ENCODE measurements around the gene RBM12. TPM values are rescaled to one million over a fixed set of nuclear protein-coding genes. Genes with fewer than 3 reads are reported as not detected.

The RBM12 gene
- total RNA-seq, 2 experiments from 2014 or later: 66.3 to 152 TPM

DNA sequence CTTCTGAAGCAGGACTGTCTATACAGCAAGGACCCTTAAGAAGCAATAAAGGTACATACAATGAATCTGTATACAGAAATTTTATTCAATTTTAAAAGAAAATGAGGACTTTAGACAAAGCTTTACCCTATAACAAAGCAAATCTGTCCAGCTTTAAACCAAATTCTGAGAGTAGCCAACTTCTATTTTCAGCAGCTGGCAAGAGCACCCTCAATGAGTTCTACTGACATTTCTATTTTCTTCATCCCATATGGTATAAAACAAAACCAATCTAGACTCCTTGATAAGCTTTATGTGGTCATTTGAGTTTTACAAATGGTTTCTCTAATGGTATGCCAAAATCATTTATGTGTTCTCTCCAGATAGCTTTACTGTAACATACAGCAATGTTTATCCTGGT, 12.7 kb downstream of the RBM12 start:
- CTCF ChIA-PET (ENCODE audit: unreplicated experiment): no interaction called here
- intact Hi-C loops (cut with micrococcal nuclease; ENCODE audit: unreplicated experiment): no loop called here
- TF ChIP-seq CTCF (conservative IDR thresholded peaks at IDR 0.05; ENCODE audit: low read length): no peak
- no peak for TF ChIP-seq EZH2phosphoT487 (IDR thresholded peaks at IDR 0.05; ENCODE audit: borderline replicate concordance, low read depth, low read length)

DNA sequence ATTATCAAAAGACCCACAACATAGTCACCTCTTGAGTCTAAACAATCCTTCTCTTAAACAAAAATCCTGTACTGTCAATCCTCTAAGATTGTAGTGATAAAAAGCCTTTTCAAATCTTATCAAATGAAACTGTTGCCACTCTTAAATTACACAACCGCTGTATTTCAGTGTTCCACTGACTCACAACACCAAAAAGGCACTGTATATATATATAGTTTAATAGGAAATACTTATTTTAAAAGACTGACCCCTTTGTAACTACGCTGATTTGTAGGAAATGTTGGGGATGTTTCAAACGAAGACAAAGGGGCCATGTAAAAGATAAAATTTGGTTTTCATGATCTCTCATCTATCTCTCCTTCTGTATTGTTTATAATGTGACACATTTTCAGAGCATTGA, 14.1 kb downstream of the RBM12 start:
- ChIA-PET CTCF (ENCODE audit: unreplicated experiment) (no interaction called here), POLR2A (no interaction called here)
- Histone ChIP-seq H2AFZ (ENCODE audit: low read length) (no peak overlapping the region), H3K79me2 (ENCODE audit: insufficient read depth, low read depth, low read length) (peaks cover 86% of the 10 kb centered on the region), H3K4me3 (ENCODE audit: low read depth, low read length, poor library complexity, severe bottlenecking) (no peak overlapping the region), H3K9me3 (ENCODE audit: low read length) (no peaks in the 10 kb centered on the region), H3K9me2 (ENCODE audit: insufficient read depth, low read length) (no peaks in the 10 kb centered on the region), H3K36me3 (ENCODE audit: insufficient read depth, low read length) (peaks cover 83% of the 10 kb centered on the region), H3K4me2 (ENCODE audit: low read length) (no peak overlapping the region), H4K20me1 (ENCODE audit: insufficient read depth, low read length) (peaks cover 15% of the 10 kb centered on the region), H3K27ac (ENCODE audit: low read depth, low read length, poor library complexity, severe bottlenecking) (no peak overlapping the region), H3K4me1 (ENCODE audit: insufficient read depth, low read length, poor library complexity, severe bottlenecking) (no peaks in the 10 kb centered on the region)
- no TSS peak for BruUV-seq (replicated peaks)
- DNase-seq (ENCODE audit: low spot score): no peak
- TF ChIP-seq EZH2phosphoT487 (IDR thresholded peaks at IDR 0.05; ENCODE audit: borderline replicate concordance, low read depth, low read length) (no peak), CTCF (conservative IDR thresholded peaks at IDR 0.05; ENCODE audit: low read length) (no peak)
- intact Hi-C loops (cut with micrococcal nuclease; ENCODE audit: unreplicated experiment): no loop called here

More for the DNA sequence above, 12.7 kb downstream of the RBM12 start:
- H3K9me3 ChIP-seq (ENCODE audit: low read length): no peaks in the 10 kb centered on the region
- no peaks in the 10 kb centered on the region for H3K9me2 ChIP-seq (ENCODE audit: insufficient read depth, low read length)
- BruUV-seq (replicated peaks): no TSS peak
- H3K27ac ChIP-seq (ENCODE audit: low read depth, low read length, poor library complexity, severe bottlenecking): no peak overlapping the region
- H3K4me2 ChIP-seq (ENCODE audit: low read length): no peak overlapping the region
- peaks cover 1% of the 10 kb centered on the region for H3K4me1 ChIP-seq (ENCODE audit: insufficient read depth, low read length, poor library complexity, severe bottlenecking)
- H3K4me3 ChIP-seq (ENCODE audit: low read depth, low read length, poor library complexity, severe bottlenecking): no peak overlapping the region
- DNase-seq (ENCODE audit: low spot score): no peak
- no peak overlapping the region for H2AFZ ChIP-seq (ENCODE audit: low read length)
- POLR2A ChIA-PET: interaction anchor here (0.6 to 1.2 kb wide), 2 partner anchors 9 to 107 kb away, joined by 3 to 4 read pairs; no protein-coding TSS in a partner anchor
- H3K79me2 ChIP-seq (ENCODE audit: insufficient read depth, low read depth, low read length): peaks cover 94% of the 10 kb centered on the region
- H3K36me3 ChIP-seq (ENCODE audit: insufficient read depth, low read length): peaks cover 94% of the 10 kb centered on the region
- peaks cover 20% of the 10 kb centered on the region for H4K20me1 ChIP-seq (ENCODE audit: insufficient read depth, low read length)

DNA sequence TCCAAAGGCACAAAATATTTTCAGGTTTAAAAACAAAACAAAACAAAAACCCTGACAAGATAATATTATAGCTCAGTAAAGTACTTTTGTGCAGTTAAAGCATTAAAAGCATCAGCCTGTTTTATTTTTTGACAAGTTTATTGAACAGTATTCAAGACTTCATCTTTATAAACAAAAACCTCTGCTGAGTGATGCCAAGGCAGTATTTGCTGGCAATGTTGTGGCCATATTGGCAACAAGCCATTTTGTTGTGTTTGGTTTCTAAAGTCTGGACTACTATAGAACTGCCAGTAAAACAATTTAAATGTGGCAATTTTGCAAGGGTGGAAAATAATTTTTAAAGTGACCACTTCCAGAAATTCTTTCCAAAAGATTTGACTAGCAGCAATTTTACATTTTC, 15.9 kb downstream of the RBM12 start:
- ChIA-PET CTCF (ENCODE audit: unreplicated experiment) (no interaction called here), POLR2A (interaction anchor here (0.9 kb wide), 1 partner anchor 182 kb away, joined by 3 read pairs; no protein-coding TSS in a partner anchor)
- Histone ChIP-seq H3K27ac (ENCODE audit: low read depth, low read length, poor library complexity, severe bottlenecking) (no peak overlapping the region), H2AFZ (ENCODE audit: low read length) (no peak overlapping the region), H3K9me2 (ENCODE audit: insufficient read depth, low read length) (no peaks in the 10 kb centered on the region), H3K4me3 (ENCODE audit: low read depth, low read length, poor library complexity, severe bottlenecking) (no peak overlapping the region), H3K36me3 (ENCODE audit: insufficient read depth, low read length) (peaks cover 65% of the 10 kb centered on the region), H3K9me3 (ENCODE audit: low read length) (no peaks in the 10 kb centered on the region), H3K4me1 (ENCODE audit: insufficient read depth, low read length, poor library complexity, severe bottlenecking) (no peaks in the 10 kb centered on the region), H4K20me1 (ENCODE audit: insufficient read depth, low read length) (peaks cover 8% of the 10 kb centered on the region; the same call in 1 of the 2 replicates), H3K79me2 (ENCODE audit: insufficient read depth, low read depth, low read length) (peaks cover 74% of the 10 kb centered on the region), H3K4me2 (ENCODE audit: low read length) (no peak overlapping the region)
- no TSS peak for BruUV-seq (replicated peaks)
- no peak for TF ChIP-seq EZH2phosphoT487 (IDR thresholded peaks at IDR 0.05; ENCODE audit: borderline replicate concordance, low read depth, low read length)
- TF ChIP-seq CTCF (conservative IDR thresholded peaks at IDR 0.05; ENCODE audit: low read length): no peak
- no peak for DNase-seq (ENCODE audit: low spot score)
- intact Hi-C loops (cut with micrococcal nuclease; ENCODE audit: unreplicated experiment): no loop called here

Data from OCI-LY7 (cell line).